Midbrain (tissue), 1 donor: Measurements from ENCODE around the gene ZBED6.
A peak's percentile ranks its signal among the peaks of the same experiment; 100 is the strongest.
"Not testable (repeated sequence)": the region's sequence is repeated elsewhere in the genome, so short reads cannot be mapped to it uniquely, and the experiment has no call there.

Source experiments
- DNase-seq: peaks from one replicate; lab custom pipeline; 2025; lab: John Stamatoyannopoulos, UW

ZBED6 gene

GRCh38 chr1:203795441-203796235 lies at the start of gene ZBED6, which contains the start of gene ZC3H11A:
Gene ZBED6, plus strand, starts transcription at chr1:203795623. Its CDS starts 1,900 bp downstream, at chr1:203797523.
Gene ZC3H11A, plus strand, starts transcription at chr1:203795623. Its CDS starts 21,448 bp downstream, at chr1:203817071.
- DNase-seq = peak; percentile 98

GRCh38 chr1:203746281-203746680 lies 49.1 kb upstream of the ZBED6 start:
- no peak for DNase-seq

GRCh38 chr1:203751051-203751450 lies 44.4 kb upstream of the ZBED6 start:
- DNase-seq = no peak

- not testable (repeated sequence) for DNase-seq
Observed at GRCh38 chr1:203751618-203752361, 43.6 kb upstream of the ZBED6 start.

- no peak for DNase-seq
Observed at GRCh38 chr1:203754455-203754864, 41.0 kb upstream of the ZBED6 start.

- DNase-seq = no peak
Observed at GRCh38 chr1:203756036-203756435, 39.4 kb upstream of the ZBED6 start.

GRCh38 chr1:203758749-203759148 lies 36.7 kb upstream of the ZBED6 start:
- DNase-seq = not testable (repeated sequence)

GRCh38 chr1:203760506-203760905 lies 34.9 kb upstream of the ZBED6 start:
- DNase-seq = no peak

GRCh38 chr1:203761958-203762357 lies 33.5 kb upstream of the ZBED6 start:
- not testable (repeated sequence) for DNase-seq

GRCh38 chr1:203763505-203763904 lies 31.9 kb upstream of the ZBED6 start:
- no peak for DNase-seq

GRCh38 chr1:203764105-203765028 lies 31.1 kb upstream of the ZBED6 start:
- DNase-seq = no peak

- no peak for DNase-seq
Observed at GRCh38 chr1:203765029-203765837, 30.2 kb upstream of the ZBED6 start, which contains the start of gene LAX1. Gene LAX1, plus strand, starts transcription at chr1:203765183. Its CDS starts 383 bp downstream, at chr1:203765566.

GRCh38 chr1:203768256-203768655 lies 27.2 kb upstream of the ZBED6 start:
- no peak for DNase-seq

- DNase-seq = no peak
Observed at GRCh38 chr1:203769505-203770343, 25.7 kb upstream of the ZBED6 start.

GRCh38 chr1:203771901-203772301 lies 23.5 kb upstream of the ZBED6 start:
- no peak for DNase-seq

- no peak for DNase-seq
Observed at GRCh38 chr1:203772836-203773235, 22.6 kb upstream of the ZBED6 start.

GRCh38 chr1:203776636-203777035 lies 18.8 kb upstream of the ZBED6 start:
- peak; percentile 66 for DNase-seq

- no peak for DNase-seq
Observed at GRCh38 chr1:203777596-203777995, 17.8 kb upstream of the ZBED6 start.

- DNase-seq = no peak
Observed at GRCh38 chr1:203778146-203778545, 17.3 kb upstream of the ZBED6 start.

GRCh38 chr1:203778789-203779188 lies 16.6 kb upstream of the ZBED6 start:
- DNase-seq = no peak
